Measurements from ENCODE around the gene ABCA2. TPM values are rescaled to one million over a fixed set of nuclear protein-coding genes. Genes with fewer than 3 reads are reported as not detected.

Gene ABCA2
- total RNA-seq, 1 experiment from 2014 or later = 21.7 TPM

- Mint-ChIP-seq H3K27me3 (ENCODE audit: insufficient read depth, unreplicated experiment) (no peaks in the 10 kb centered on the region), H3K4me1 (ENCODE audit: insufficient read depth, unreplicated experiment) (peaks cover 17% of the 10 kb centered on the region), H3K4me3 (ENCODE audit: unreplicated experiment) (no peak overlapping the region), H3K9me3 (ENCODE audit: unreplicated experiment) (no peaks in the 10 kb centered on the region), H3K36me3 (ENCODE audit: insufficient read depth, unreplicated experiment) (no peaks in the 10 kb centered on the region), H3K27ac (ENCODE audit: low read depth, unreplicated experiment) (no peak overlapping the region)
- POLR2A ChIA-PET = interaction anchor here (1.7 kb wide), 1 partner anchor 21 kb away, joined by 13 read pairs; the partner anchor contains the start of gene MAN1B1
- DNase-seq (ENCODE audit: unreplicated experiment) = no peak
- CTCF ChIA-PET = interaction anchor here (0.5 to 10.9 kb wide), 10 partner anchors 10 to 271 kb away, joined by 3 to 170 read pairs (median 14); partner anchors contain the start of genes ABCA2, FUT7, MAN1B1 and NPDC1
- TF ChIP-seq CTCF (IDR thresholded peaks at IDR 0.05; ENCODE audit: unreplicated experiment) = no peak
- BruUV-seq (replicated peaks) = no TSS peak
- intact Hi-C loops (cut with micrococcal nuclease) = no loop called here
These were observed 37.4 kb upstream of the ABCA2 start for GRCh38 chr9:137065336-137065967.

GRCh38 chr9:137064880-137065164, 36.8 kb upstream of the ABCA2 start:
- Mint-ChIP-seq H3K27ac (ENCODE audit: low read depth, unreplicated experiment) (no peak overlapping the region), H3K27me3 (ENCODE audit: insufficient read depth, unreplicated experiment) (no peaks in the 10 kb centered on the region), H3K36me3 (ENCODE audit: insufficient read depth, unreplicated experiment) (no peaks in the 10 kb centered on the region), H3K9me3 (ENCODE audit: unreplicated experiment) (no peaks in the 10 kb centered on the region), H3K4me1 (ENCODE audit: insufficient read depth, unreplicated experiment) (peaks cover 17% of the 10 kb centered on the region), H3K4me3 (ENCODE audit: unreplicated experiment) (no peak overlapping the region)
- no peak for TF ChIP-seq CTCF (IDR thresholded peaks at IDR 0.05; ENCODE audit: unreplicated experiment)
- BruUV-seq (replicated peaks) = no TSS peak
- intact Hi-C loops (cut with micrococcal nuclease) = loop anchor here (1.0 kb wide), 1 partner anchor 19 kb away; the partner anchor contains the start of gene NPDC1
- CTCF ChIA-PET = interaction anchor here (0.5 to 10.9 kb wide), 13 partner anchors 8 to 664 kb away, joined by 3 to 170 read pairs (median 6); partner anchors contain the start of genes ABCA2, FUT7, MAN1B1 and NPDC1
- POLR2A ChIA-PET = interaction anchor here (1.7 to 2.3 kb wide), 2 partner anchors 18 to 22 kb away, joined by 12 to 13 read pairs; partner anchors contain the start of genes MAN1B1 and NPDC1
- no peak for DNase-seq (ENCODE audit: unreplicated experiment)

- Mint-ChIP-seq H3K9me3 (ENCODE audit: unreplicated experiment) (no peaks in the 10 kb centered on the region), H3K4me1 (ENCODE audit: insufficient read depth, unreplicated experiment) (peaks cover 17% of the 10 kb centered on the region), H3K36me3 (ENCODE audit: insufficient read depth, unreplicated experiment) (no peaks in the 10 kb centered on the region), H3K27ac (ENCODE audit: low read depth, unreplicated experiment) (no peak overlapping the region), H3K4me3 (ENCODE audit: unreplicated experiment) (no peak overlapping the region), H3K27me3 (ENCODE audit: insufficient read depth, unreplicated experiment) (no peaks in the 10 kb centered on the region)
- BruUV-seq (replicated peaks) = no TSS peak
- POLR2A ChIA-PET = interaction anchor here (1.0 to 2.3 kb wide), 3 partner anchors 18 to 22 kb away, joined by 3 to 13 read pairs (median 12); partner anchors contain the start of genes MAN1B1 and NPDC1
- TF ChIP-seq CTCF (IDR thresholded peaks at IDR 0.05; ENCODE audit: unreplicated experiment) = peak; percentile 96
- peak; percentile 68 for DNase-seq (ENCODE audit: unreplicated experiment)
- intact Hi-C loops (cut with micrococcal nuclease) = loop anchor here (1.0 kb wide), 1 partner anchor 18 kb away; the partner anchor contains the start of gene NPDC1
- CTCF ChIA-PET = interaction anchor here (0.5 to 10.9 kb wide), 15 partner anchors 8 to 664 kb away, joined by 3 to 170 read pairs (median 4); partner anchors contain the start of genes ABCA2, CLIC3, FUT7 and MAN1B1
These were observed 36.2 kb upstream of the ABCA2 start for GRCh38 chr9:137064027-137064879.

All from MCF 10A (cell line).